ENCODE data around the gene MBTD1. TPM values are rescaled to one million over a fixed set of nuclear protein-coding genes. Genes with fewer than 3 reads are reported as not detected.

Gene MBTD1
- total and polyA plus RNA-seq, 2 of the 8 experiments (the other 6 are each of a cell fraction or from before 2014, with no cell fraction given) = 20.3 to 51.4 TPM

DNA sequence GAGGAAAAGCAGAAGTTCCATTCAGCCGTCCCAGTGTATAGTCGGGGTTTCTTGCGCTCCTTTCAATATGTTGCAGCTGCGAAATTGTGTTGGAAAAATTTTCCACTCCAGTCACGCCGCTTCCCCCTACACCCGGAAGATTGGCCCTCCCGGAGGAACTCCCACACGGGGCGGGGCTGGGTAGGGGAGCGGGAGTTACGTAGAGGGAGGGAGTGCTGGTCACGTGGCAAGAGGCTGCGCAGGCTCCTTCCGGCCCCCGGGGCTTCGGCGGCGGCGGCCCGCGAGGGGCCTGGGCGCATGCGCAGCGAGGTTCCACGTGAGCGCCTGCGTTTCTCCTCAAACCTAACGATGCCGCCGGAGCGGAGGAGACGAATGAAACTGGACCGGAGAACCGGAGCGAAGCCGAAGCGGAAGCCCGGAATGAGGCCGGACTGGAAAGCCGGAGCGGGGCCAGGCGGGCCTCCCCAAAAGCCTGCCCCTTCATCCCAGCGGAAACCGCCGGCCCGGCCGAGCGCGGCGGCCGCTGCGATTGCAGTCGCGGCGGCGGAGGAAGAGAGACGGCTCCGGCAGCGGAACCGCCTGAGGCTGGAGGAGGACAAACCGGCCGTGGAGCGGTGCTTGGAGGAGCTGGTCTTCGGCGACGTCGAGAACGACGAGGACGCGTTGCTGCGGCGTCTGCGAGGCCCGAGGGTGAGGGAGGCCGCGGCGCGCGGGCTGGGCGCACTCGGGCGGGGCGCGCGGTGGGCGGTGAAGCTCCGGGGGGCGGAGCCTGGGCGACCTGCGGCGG lies 581 bp upstream of the MBTD1 start, which contains the start of gene UTP18 (continued):
- no peak for TF ChIP-seq RFX5 (IDR thresholded peaks at IDR 0.05; ENCODE audit: borderline replicate concordance, low read depth, low read length)
- TF ChIP-seq CBX8 (IDR thresholded peaks at IDR 0.05; ENCODE audit: borderline replicate concordance, low read depth, low read length) = no peak
- TF ChIP-seq TCF12 (IDR thresholded peaks at IDR 0.05; ENCODE audit: low read depth, low read length) = 0 out of 2 replicates have a peak, but pooled peaks have one; percentile 4
- peak; percentile 86 for TF ChIP-seq NRF1 (IDR thresholded peaks at IDR 0.05; ENCODE audit: low read depth, low read length)
- TF ChIP-seq CHD2 (IDR thresholded peaks at IDR 0.05; ENCODE audit: low read length) = 0 out of 2 replicates have a peak, but pooled peaks have one; percentile 11
- TF ChIP-seq CHD1 (IDR thresholded peaks at IDR 0.05; ENCODE audit: low read depth, low read length) = peak; percentile 96
- TF ChIP-seq POLR2A (IDR thresholded peaks at IDR 0.05; ENCODE audit: control extremely low read depth in 1 of 2, low read depth in 2 of 2, low read length in 2 of 2) = peak in 1 of 2 experiments; percentile 87
- peak; percentile 26 for TF ChIP-seq CTBP2 (IDR thresholded peaks at IDR 0.05; ENCODE audit: borderline replicate concordance, insufficient read depth, insufficient read length, low read length)
- TF ChIP-seq FOSL1 (IDR thresholded peaks at IDR 0.05; ENCODE audit: insufficient read depth, low read depth, low read length) = no peak
- 0 out of 2 replicates have a peak, but pooled peaks have one; percentile 25 for TF ChIP-seq KDM1A (IDR thresholded peaks at IDR 0.05; ENCODE audit: borderline replicate concordance, low read length)
- TF ChIP-seq SAP30 (IDR thresholded peaks at IDR 0.05; ENCODE audit: insufficient read depth, insufficient replicate concordance, low read length) = no peak
